ENCODE data around the gene ARHGAP26. TPM values are rescaled to one million over a fixed set of nuclear protein-coding genes. Genes with fewer than 3 reads are reported as not detected.

ARHGAP26 gene
- total RNA-seq, 1 donor from 2014 or later, result 42.1 TPM

- Histone ChIP-seq H3K4me3 (no peak overlapping the region), H3K27ac (peak overlapping the region; percentile 50), H3K4me1 (peaks cover 39% of the 10 kb centered on the region), H3K36me3 (peaks cover 9% of the 10 kb centered on the region), H3K9me3 (no peaks in the 10 kb centered on the region), H3K27me3 (ENCODE audit: low read depth) (no peaks in the 10 kb centered on the region)
- DNase-seq (no peak), ATAC-seq (peak; percentile 70 to 82)
- intact Hi-C loops (cut with DNase I), result no loop called here
- no peak for TF ChIP-seq CTCF (IDR thresholded peaks at IDR 0.05)
Observed at GRCh38 chr5:143148771-143149170, 378.6 kb downstream of the ARHGAP26 start.

- intact Hi-C loops (cut with DNase I), result no loop called here
- no peak overlapping the region for H3K27ac ChIP-seq
- DNase-seq, result no peak
- H3K27me3 ChIP-seq (ENCODE audit: low read depth), result no peaks in the 10 kb centered on the region
- TF ChIP-seq CTCF (IDR thresholded peaks at IDR 0.05), result no peak
- H3K36me3 ChIP-seq, result peaks cover 9% of the 10 kb centered on the region
- H3K9me3 ChIP-seq, result no peaks in the 10 kb centered on the region
- no peak overlapping the region for H3K4me3 ChIP-seq
- H3K4me1 ChIP-seq, result peaks cover 47% of the 10 kb centered on the region
- no peak for ATAC-seq
Observed at GRCh38 chr5:143149759-143150158, 379.6 kb downstream of the ARHGAP26 start.

- Histone ChIP-seq H3K4me3 (no peak overlapping the region), H3K27me3 (ENCODE audit: low read depth) (no peaks in the 10 kb centered on the region), H3K27ac (no peak overlapping the region), H3K36me3 (peaks cover 9% of the 10 kb centered on the region), H3K4me1 (peaks cover 46% of the 10 kb centered on the region), H3K9me3 (no peaks in the 10 kb centered on the region)
- DNase-seq, result no peak
- TF ChIP-seq CTCF (IDR thresholded peaks at IDR 0.05), result no peak
- intact Hi-C loops (cut with DNase I), result no loop called here
- no peak for ATAC-seq
Observed at GRCh38 chr5:143151056-143151700, 381.0 kb downstream of the ARHGAP26 start.

- TF ChIP-seq CTCF (IDR thresholded peaks at IDR 0.05), result no peak
- intact Hi-C loops (cut with DNase I), result no loop called here
- Histone ChIP-seq H3K27me3 (ENCODE audit: low read depth) (no peaks in the 10 kb centered on the region), H3K4me3 (no peak overlapping the region), H3K36me3 (peaks cover 6% of the 10 kb centered on the region), H3K27ac (no peak overlapping the region), H3K4me1 (peaks cover 39% of the 10 kb centered on the region), H3K9me3 (no peaks in the 10 kb centered on the region)
- no peak for ATAC-seq
- no peak for DNase-seq
Observed at GRCh38 chr5:143152445-143152844, 382.3 kb downstream of the ARHGAP26 start.

GRCh38 chr5:143153332-143154119 is 383.3 kb downstream of the ARHGAP26 start:
- peaks cover 31% of the 10 kb centered on the region for H3K4me1 ChIP-seq
- peak; percentile 31 to 50 for ATAC-seq
- H3K27me3 ChIP-seq (ENCODE audit: low read depth), result no peaks in the 10 kb centered on the region
- DNase-seq, result no peak
- no peaks in the 10 kb centered on the region for H3K36me3 ChIP-seq
- no peaks in the 10 kb centered on the region for H3K9me3 ChIP-seq
- H3K4me3 ChIP-seq, result no peak overlapping the region
- peak overlapping the region; percentile 32 for H3K27ac ChIP-seq
- no peak for TF ChIP-seq CTCF (IDR thresholded peaks at IDR 0.05)
- intact Hi-C loops (cut with DNase I), result no loop called here
